NCI-H748 treated with DMSO at 0.1 percent for 48 hours (cell line): ENCODE results near the gene CEP164.

Experiments
- DNase-seq: peaks from one replicate; lab custom pipeline; 2025; lab: John Stamatoyannopoulos, UW

The CEP164 gene

DNA sequence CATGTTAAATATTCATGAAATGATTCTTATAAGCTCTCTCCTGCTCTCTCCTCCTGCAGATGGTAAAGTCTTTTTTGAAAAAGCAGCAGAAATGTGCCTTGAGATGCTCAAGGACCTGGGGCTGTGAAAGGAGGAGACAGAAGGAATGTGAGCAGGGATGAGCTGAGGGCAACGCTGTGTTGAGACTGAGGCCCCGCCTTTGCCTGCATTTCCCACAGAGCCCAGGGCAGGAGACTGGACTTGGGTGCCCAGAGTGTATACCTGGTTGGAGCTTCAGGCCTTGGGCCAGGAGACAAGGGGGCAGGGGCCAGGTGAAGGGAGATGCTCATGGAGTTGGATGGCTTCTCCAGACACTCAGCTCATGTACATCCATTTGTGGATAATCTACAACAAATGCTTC is 39.2 kb downstream of the CEP164 start:
- no peak for DNase-seq

DNA sequence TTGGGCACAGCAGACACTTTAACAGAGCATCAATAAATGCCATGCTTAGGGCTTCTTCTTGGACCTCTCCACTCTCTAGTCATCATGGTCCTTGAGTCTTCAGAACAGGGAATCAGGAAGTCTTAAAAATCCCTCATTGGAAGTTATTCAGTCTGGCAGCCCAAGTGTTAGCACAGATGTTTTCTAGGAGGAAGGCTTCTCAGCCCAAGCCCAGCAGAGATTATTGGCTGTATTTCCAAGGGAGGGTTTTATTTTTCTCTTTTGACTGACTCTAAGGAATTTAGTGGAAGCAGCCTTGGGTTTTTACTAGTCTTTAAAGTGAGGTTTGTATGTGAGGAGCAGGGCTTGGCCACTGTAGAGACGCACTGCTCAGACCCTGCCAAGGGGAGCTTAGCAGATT is 41.9 kb downstream of the CEP164 start:
- no peak for DNase-seq

GRCh38 chr11:117371453-117371852 is 43.8 kb downstream of the CEP164 start:
- DNase-seq: no peak

GRCh38 chr11:117374316-117375055 is 46.8 kb downstream of the CEP164 start:
- DNase-seq: no peak

- no peak for DNase-seq
These were observed 48.3 kb downstream of the CEP164 start for GRCh38 chr11:117375960-117376359.

DNA sequence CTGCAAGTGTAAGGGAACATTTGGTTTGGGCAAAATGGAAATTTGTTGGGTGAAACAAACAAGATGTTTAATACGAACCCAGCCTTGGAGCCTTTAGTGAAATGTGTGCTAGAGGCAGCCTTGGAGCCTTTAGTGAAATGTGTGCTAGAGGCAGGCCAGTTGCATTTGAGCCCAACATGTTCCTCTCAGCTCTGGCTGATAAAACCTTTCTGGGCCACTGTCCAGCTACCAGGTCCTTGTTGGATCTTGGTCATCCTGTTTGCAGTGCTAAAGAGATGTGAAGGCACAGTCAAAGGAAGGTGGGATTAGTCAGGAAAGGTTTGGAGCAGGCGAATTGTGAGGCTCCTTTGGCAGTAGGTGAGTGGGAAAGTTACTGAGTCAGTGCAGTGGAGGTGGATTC is 48.9 kb downstream of the CEP164 start:
- DNase-seq: no peak

DNA sequence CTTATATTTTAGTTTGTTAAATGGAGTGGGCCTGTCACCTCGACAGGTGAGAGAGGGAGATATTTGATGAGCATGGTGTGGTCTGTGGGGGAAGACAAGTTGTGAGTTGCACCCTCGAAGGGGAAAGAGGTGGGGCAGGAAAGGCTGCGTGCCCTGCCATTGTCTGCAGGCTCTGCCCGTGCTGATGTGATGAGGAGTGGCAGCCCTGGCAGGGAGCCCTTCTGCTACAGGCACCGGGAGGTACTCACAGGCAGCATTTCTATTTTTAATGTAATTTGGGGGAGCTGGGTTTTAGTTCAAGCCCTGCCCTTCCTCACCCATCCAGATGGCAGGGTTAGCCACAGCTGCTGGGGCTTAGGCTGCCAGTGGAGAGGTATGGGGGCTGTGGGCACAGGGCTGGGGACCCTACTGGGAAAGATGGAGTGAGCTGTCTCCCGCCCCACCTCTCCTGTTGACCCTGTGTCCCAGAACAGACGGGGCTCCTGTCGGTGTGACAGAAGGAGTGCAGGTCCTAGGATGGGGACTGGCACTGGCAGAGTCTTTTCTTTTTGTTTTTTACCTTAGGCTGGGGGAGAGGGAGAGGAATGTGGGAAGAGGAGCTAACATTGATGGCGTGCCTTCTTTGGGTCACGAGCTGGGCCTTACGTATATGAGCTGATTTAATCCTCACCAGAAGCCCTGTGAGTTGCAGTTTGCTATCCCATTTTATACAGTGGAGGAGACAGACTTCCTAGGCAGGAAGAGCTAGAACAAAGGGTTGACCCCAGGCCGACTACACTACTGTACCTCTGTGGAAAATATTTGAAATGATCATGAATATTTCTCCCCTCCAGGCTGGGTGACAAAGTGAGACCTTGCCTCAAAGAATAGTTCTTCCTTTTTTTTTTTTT is 51.6 kb downstream of the CEP164 start:
- no peak for DNase-seq

GRCh38 chr11:117380676-117381075 is 53.0 kb downstream of the CEP164 start:
- no peak for DNase-seq

- no peak for DNase-seq
These were observed 54.1 kb downstream of the CEP164 start for GRCh38 chr11:117381481-117382387.

DNA sequence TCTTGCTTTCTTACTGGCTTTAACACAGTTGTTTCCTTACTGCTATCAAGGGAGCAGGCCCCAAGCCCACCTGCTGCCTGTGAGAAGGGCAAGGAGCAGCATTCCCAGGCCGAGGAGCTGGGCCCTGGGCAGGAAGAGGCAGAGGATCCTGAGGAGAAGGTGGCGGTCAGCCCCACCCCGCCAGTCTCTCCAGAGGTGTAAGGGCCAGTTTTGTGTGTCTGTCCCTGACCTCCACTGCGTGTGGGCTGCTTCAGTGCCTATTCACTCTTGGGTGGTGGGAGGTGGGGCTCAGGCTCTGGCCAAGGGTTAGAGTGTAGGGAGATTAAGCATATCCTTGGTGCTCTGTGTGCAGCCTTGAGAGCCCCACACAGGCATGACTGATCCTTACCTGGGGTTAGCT is 55.1 kb downstream of the CEP164 start:
- no peak for DNase-seq

GRCh38 chr11:117384045-117384444 is 56.4 kb downstream of the CEP164 start:
- DNase-seq: no peak

- DNase-seq: no peak
These were observed 57.8 kb downstream of the CEP164 start for GRCh38 chr11:117385471-117385870.

GRCh38 chr11:117385906-117386305 is 58.3 kb downstream of the CEP164 start:
- no peak for DNase-seq

DNA sequence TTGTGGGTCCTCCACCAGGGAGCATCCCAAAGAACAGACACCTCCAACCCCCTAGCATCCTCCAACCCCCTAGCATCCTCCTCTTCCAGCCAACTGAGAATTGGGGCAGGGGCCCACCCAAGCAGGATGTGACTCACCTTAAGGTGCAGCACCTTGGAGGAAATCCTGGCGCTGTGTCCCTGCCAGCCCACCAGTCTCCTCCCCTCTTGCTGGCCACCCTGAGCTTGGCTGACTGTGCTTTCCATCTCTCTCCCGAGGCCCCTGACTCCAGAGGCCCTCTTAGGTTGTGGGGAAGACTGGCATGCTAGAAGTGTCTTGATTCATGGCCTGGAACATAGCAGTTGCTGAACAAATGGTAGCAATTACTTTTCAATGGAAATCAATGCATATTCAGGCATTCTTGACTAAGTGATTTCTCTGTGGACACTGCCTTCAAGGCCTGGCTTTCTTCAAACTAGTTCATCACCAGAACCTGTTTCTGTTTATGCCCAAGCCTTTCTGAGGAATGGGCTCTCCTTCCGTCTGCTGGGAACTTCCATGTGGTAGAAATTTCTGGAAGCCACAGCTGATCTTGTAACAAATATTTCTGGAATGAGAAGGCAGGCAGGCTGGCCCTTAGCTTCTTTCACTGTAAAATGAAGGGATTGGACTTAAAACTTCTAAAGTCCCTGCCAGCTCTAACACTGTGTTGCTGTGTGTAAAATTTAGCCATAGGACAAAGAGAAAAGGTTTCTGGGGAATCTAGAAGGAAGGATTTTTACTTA is 60.5 kb downstream of the CEP164 start:
- no peak for DNase-seq

- no peak for DNase-seq
These were observed 63.1 kb downstream of the CEP164 start for GRCh38 chr11:117390743-117391142.

DNA sequence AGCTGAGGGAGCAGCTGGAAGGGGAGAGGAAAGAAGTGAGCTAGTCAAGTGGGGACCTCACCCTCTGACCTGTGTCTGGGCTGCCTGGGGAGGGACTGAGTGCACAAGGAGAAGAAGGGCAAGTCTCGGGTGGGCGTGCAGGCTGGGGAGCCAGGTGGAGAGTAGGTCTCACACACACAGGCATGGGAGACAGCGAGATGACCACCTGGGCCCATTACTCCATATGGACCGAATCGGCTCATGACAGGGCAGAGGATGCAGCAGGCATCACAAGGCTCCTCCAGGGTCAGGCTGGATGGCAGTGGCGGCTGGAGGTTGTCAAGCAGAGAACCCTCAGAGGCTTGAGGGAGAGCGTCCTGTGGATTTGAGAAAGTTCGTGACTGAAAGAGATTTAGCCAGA is 63.5 kb downstream of the CEP164 start:
- DNase-seq: no peak

GRCh38 chr11:117392001-117392690 is 64.5 kb downstream of the CEP164 start:
- DNase-seq: no peak

DNA sequence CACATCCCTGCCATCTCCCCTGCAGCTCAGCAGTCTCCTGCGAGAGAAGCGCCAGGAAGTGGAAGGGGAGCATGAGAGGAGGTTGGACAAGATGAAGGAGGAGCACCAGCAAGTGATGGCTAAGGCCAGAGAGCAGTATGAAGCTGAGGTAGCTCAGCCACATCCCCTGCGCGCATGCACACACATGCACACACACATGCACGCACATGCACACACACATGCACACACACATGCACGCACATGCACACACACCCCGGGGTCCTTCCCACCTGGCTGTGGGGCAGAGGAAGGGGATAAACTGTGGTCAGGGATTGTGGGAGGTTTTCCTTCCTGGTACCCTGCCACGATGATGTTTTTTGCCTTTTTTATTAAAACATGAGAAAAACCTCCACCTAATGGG is 65.3 kb downstream of the CEP164 start:
- DNase-seq: no peak

DNA sequence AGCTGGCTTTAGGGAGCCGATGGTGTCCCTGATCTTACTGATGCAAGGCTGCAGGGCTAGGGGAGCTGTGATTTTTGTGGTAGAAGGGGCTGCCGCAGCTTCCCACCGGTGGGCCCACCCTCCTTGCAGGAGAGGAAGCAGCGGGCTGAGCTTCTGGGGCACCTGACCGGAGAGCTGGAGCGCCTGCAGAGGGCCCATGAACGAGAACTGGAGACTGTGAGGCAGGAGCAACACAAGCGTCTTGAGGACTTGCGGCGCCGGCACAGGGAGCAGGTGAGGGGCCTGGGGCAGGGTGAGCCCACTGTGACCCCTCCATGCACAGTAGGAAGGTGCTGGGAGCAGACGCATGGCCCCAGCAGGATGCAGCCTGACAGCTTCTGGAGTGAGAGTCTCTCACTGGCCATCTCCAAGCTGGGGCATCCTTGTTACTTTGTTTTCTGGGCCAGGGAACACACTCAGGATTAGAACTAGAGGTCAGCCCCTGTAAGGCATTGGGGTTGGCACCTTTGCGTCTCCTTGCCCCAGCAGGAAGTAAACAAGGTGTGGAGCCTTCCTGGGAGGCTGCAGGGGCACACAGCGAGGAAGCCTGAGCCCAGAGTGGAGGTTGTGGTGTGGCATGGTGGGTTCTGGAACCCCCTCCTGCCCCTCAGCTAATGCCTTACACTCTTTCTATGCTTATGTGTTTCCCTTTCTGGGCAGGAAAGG is 66.7 kb downstream of the CEP164 start:
- no peak for DNase-seq

DNA sequence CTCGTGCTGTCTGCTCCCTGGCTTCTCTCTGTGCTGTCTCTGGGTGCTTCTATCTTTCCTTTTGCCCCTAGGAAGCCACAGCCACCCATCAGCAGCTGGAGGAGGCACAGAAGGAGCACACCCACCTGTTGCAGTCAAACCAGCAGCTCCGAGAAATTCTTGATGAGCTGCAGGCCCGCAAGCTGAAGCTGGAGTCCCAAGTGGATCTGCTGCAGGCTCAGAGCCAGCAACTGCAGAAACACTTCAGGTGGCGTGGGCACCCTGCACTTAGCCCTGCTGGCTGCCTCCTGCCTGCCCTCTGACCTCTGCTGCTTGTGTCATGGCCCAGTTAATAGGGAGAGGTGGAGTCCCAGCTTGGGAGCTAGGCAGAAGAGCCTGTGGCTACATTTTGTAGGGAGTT is 67.8 kb downstream of the CEP164 start:
- no peak for DNase-seq
